IMR-90 (cell line): Measurements from ENCODE around the gene P4HA2. TPM values are rescaled to one million over a fixed set of nuclear protein-coding genes. Genes with fewer than 3 reads are reported as not detected.

ENCODE experiments used
- ATAC-seq: fragments of 200-7000 bp; cut with Tn5 transposase; 2 replicates; pipeline ENCODE4 v1.9.1; 2020; ENCODE audit warnings: low read depth, mild to moderate bottlenecking, moderate library complexity
- BruUV-seq: library from RNA; stranded (reverse); fragments of 400-500 nt; replicated peaks from 2 replicates; lab custom pipeline; 2021; lab: Mats Ljungman, UMichigan
- CTCF ChIA-PET: fragments of 300-600 bp; formaldehyde crosslinking; extraction: SDS; loops from one replicate; lab custom pipeline; 2021; ENCODE audit warnings: antibody characterized with exemption; lab: Yijun Ruan, JAX
- POLR2A ChIA-PET: fragments of 300-600 bp; sonication (Branson Sonifier 250); formaldehyde crosslinking; loops from one replicate; lab custom pipeline; 2022; ENCODE audit warnings: antibody characterized with exemption; ENCODE audit not compliant: unreplicated experiment; lab: Charles Lee
- DNase-seq: peaks from one replicate; pipeline ENCODE4 v3.0.0; 2013
- H2AFZ ChIP-seq: replicated peaks from 2 replicates; pipeline ENCODE3; 2013; ENCODE audit warnings: low read length, mild to moderate bottlenecking; ENCODE audit not compliant: poor library complexity
- H2AK5ac ChIP-seq: 2 replicates; pipeline ENCODE4 v1.6.1; 2013; ENCODE audit warnings: low read depth, low read length, inconsistent platforms
- H2AK9ac ChIP-seq: replicated peaks from 2 replicates; pipeline ENCODE3; 2013; ENCODE audit warnings: mild to moderate bottlenecking, low read depth, low read length, moderate library complexity; ENCODE audit not compliant: poor library complexity
- H2BK120ac ChIP-seq: 2 replicates; pipeline ENCODE4 v1.6.1; 2013; ENCODE audit warnings: low read depth, low read length, inconsistent platforms
- H2BK15ac ChIP-seq: 3 replicates; pipeline ENCODE4 v1.6.1; 2013; ENCODE audit warnings: low read depth, low read length, inconsistent platforms
- H2BK20ac ChIP-seq: 2 replicates; pipeline ENCODE4 v1.6.1; 2013; ENCODE audit warnings: low read depth, mild to moderate bottlenecking, inconsistent platforms, low read length, moderate library complexity
- H2BK5ac ChIP-seq: 2 replicates; pipeline ENCODE4 v1.6.1; 2013; ENCODE audit warnings: mild to moderate bottlenecking, low read depth, low read length, inconsistent platforms; ENCODE audit not compliant: poor library complexity, severe bottlenecking
- H3K14ac ChIP-seq: replicated peaks from 2 replicates; pipeline ENCODE4 v1.6.1; 2013; ENCODE audit warnings: low read depth, low read length, inconsistent platforms
- H3K18ac ChIP-seq: 2 replicates; pipeline ENCODE4 v1.6.1; 2013; ENCODE audit warnings: low read depth, low read length, control low read depth
- H3K23ac ChIP-seq: 2 replicates; pipeline ENCODE4 v1.6.1; 2013; ENCODE audit warnings: low read depth, low read length, inconsistent platforms
- H3K27ac ChIP-seq: 2 replicates; pipeline ENCODE4 v1.5.1; 2013; ENCODE audit warnings: mild to moderate bottlenecking, control low read depth, low read length; ENCODE audit not compliant: insufficient read depth
- H3K27me3 ChIP-seq: 2 replicates; pipeline ENCODE4 v1.6.1; 2013; ENCODE audit warnings: low read length; ENCODE audit not compliant: control insufficient read depth, insufficient read depth
- H3K36me3 ChIP-seq: 2 replicates; pipeline ENCODE4 v1.6.1; 2013; ENCODE audit warnings: low read length, mixed read lengths; ENCODE audit not compliant: control insufficient read depth, insufficient read depth
- H3K4ac ChIP-seq: 2 replicates; pipeline ENCODE4 v1.6.1; 2013; ENCODE audit warnings: low read depth, low read length, inconsistent platforms
- H3K4me1 ChIP-seq: 2 replicates; pipeline ENCODE4 v1.6.1; 2013; ENCODE audit warnings: low read length, mixed read lengths; ENCODE audit not compliant: control insufficient read depth, insufficient read depth
- H3K4me2 ChIP-seq: 2 replicates; pipeline ENCODE4 v1.6.1; 2013; ENCODE audit warnings: low read depth, mild to moderate bottlenecking, control low read depth, low read length, moderate library complexity
- H3K4me3 ChIP-seq: 2 replicates; pipeline ENCODE4 v1.5.1; 2013; ENCODE audit warnings: low read depth, mild to moderate bottlenecking, control low read depth, low read length, moderate library complexity; ENCODE audit not compliant: insufficient read depth
- H3K56ac ChIP-seq: 2 replicates; pipeline ENCODE4 v1.6.1; 2013; ENCODE audit warnings: low read length, inconsistent platforms; ENCODE audit not compliant: insufficient read depth; ENCODE audit errors: extremely low read depth
- H3K79me1 ChIP-seq, 2 experiments: 2 replicates each; pipeline ENCODE4 v1.6.1; 2013; ENCODE audit warnings: low read length in 2 of 2, inconsistent platforms in 1 of 2, low read depth in 1 of 2
- H3K9ac ChIP-seq: 2 replicates; pipeline ENCODE4 v1.6.1; 2013; ENCODE audit warnings: low read depth, low read length, control low read depth
- H3K9me1 ChIP-seq: 2 replicates; pipeline ENCODE4 v1.6.1; 2013; ENCODE audit warnings: low read length, inconsistent platforms; ENCODE audit not compliant: insufficient read depth
- H3K9me3 ChIP-seq: 2 replicates; pipeline ENCODE4 v1.6.1; 2013; ENCODE audit warnings: low read length; ENCODE audit not compliant: control insufficient read depth, insufficient read depth
- H4K20me1 ChIP-seq: 2 replicates; pipeline ENCODE4 v1.6.1; 2013; ENCODE audit warnings: low read length, inconsistent platforms; ENCODE audit not compliant: insufficient read depth
- H4K5ac ChIP-seq: 2 replicates; pipeline ENCODE4 v1.6.1; 2013; ENCODE audit warnings: mild to moderate bottlenecking, low read depth, low read length, control low read depth
- H4K8ac ChIP-seq, 2 experiments: 2 replicates each; pipeline ENCODE4 v1.6.1; 2013; ENCODE audit warnings: low read depth in 2 of 2, low read length in 2 of 2, control low read depth in 1 of 2, inconsistent platforms in 1 of 2
- H4K91ac ChIP-seq: 2 replicates; pipeline ENCODE4 v1.6.1; 2013; ENCODE audit warnings: low read depth, low read length, inconsistent platforms; ENCODE audit not compliant: insufficient read depth
- BHLHE40 ChIP-seq: fragments of 150-350 bp; IDR thresholded peaks from 2 replicates; pipeline ENCODE4 v1.6.1; 2016; ENCODE audit warnings: mild to moderate bottlenecking, low read depth, low read length
- CEBPB ChIP-seq: IDR thresholded peaks from 2 replicates; pipeline ENCODE4 v1.6.1; 2012; ENCODE audit warnings: low read depth, low read length, improper control_type of control experiment
- CHD1 ChIP-seq: IDR thresholded peaks from 2 replicates; pipeline ENCODE4 v1.6.1; 2012; ENCODE audit warnings: low read depth, low read length, improper control_type of control experiment
- FOS ChIP-seq: fragments of 150-350 bp; IDR thresholded peaks from 2 replicates; pipeline ENCODE4 v1.6.1; 2016; ENCODE audit warnings: low read depth, low read length
- MAFK ChIP-seq: IDR thresholded peaks from 2 replicates; pipeline ENCODE4 v1.6.1; 2012; ENCODE audit warnings: low read depth, low read length, improper control_type of control experiment
- RFX5 ChIP-seq: IDR thresholded peaks from 2 replicates; pipeline ENCODE4 v1.8.0; 2012; ENCODE audit warnings: low read depth, mild to moderate bottlenecking, low read length, moderate library complexity
- SMC3 ChIP-seq: fragments of 150-350 bp; IDR thresholded peaks from 2 replicates; pipeline ENCODE4 v1.6.1; 2016; ENCODE audit warnings: low read depth, mild to moderate bottlenecking, antibody characterized with exemption, low read length, moderate library complexity
- WGBS, 2 experiments: methylation state at CpG; one replicate each; pipeline versions ENCODE4 v1.1.5 to v1.1.7; 2013; ENCODE audit warnings: missing lambda C conversion rate in 2 of 2; ENCODE audit not compliant: insufficient read length in 1 of 2; ENCODE audit errors: extremely low coverage in 2 of 2; 5-methylcytosine and 5-hydroxymethylcytosine counted together
- dilution Hi-C: fragments of 300-500 bp; cut with HindIII; formaldehyde crosslinking; loops from one replicate; pipeline ENCODE4 v1.14.3; 2018; ENCODE audit warnings: low sequenced_read_pairs; ENCODE audit not compliant: unreplicated experiment
- in situ Hi-C: fragments of 300-500 bp; cut with MboI; formaldehyde crosslinking; loops from 3 replicates; pipeline ENCODE4 v1.14.3; 2019; ENCODE audit warnings: low sequenced_read_pairs, inconsistent platforms, mixed read lengths
- intact Hi-C: fragments of 100-400 bp; cut with micrococcal nuclease; formaldehyde crosslinking; loops from 2 replicates; pipeline ENCODE4 v1.10.0; 2022
- polyA plus RNA-seq, 3 experiments: library from polyadenylated mRNA; depleted of rRNA; stranded (reverse); fragments of >200 nt; gene quantifications; 2 replicates each; pipeline ENCODE4 v1.2.3, GENCODE V29; 2012; ENCODE audit warnings: low replicate concordance in 1 of 3
- total RNA-seq: library from RNA; depleted of rRNA; stranded (reverse); fragments of >200 nt; gene quantifications from 2 replicates; pipeline ENCODE4 v1.2.3, GENCODE V29; 2012
- TF ChIP-seq, protein P1 (sequence below): fragments of 150-350 bp; IDR thresholded peaks from 2 replicates; pipeline ENCODE4 v1.6.1; 2016; ENCODE audit warnings: low read depth, mild to moderate bottlenecking, low read length, moderate library complexity, borderline replicate concordance

Gene P4HA2
- total and polyA plus RNA-seq, 2 of the 4 experiments (the other 2 are of a cell fraction), result 186 to 225 TPM

DNA sequence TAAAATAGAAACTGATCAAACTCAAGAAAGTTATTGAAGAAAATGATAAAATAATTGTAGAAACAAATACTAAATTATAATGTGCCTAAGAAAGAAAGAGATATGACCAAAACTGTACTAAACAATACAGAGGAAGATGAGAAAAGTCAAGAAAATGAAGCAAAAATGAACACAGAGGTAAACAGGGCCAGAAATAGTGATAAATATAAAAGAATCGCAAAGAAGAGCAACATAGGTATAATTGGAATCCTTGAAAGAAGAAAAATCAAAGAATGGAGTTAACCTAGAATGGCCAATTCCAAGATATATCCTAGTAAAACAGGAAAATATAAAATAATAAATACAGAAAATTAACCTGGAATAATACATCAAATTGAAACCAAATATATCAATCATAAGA lies 84.5 kb downstream of the P4HA2 start:
- Histone ChIP-seq H3K4me3 (no peak overlapping the region), H3K4me1 (no peaks in the 10 kb centered on the region), H3K79me1 (no peaks in the 10 kb centered on the region), H3K18ac (no peak overlapping the region), H2AFZ (no peak overlapping the region), H3K56ac (no peak overlapping the region), H3K4me2 (no peak overlapping the region), H3K9me3 (peaks cover 6% of the 10 kb centered on the region), H4K5ac (no peak overlapping the region), H3K4ac (no peak overlapping the region), H2BK5ac (no peak overlapping the region), H3K27me3 (peaks cover 3% of the 10 kb centered on the region; the same call in 1 of the 2 replicates), H2BK20ac (no peak overlapping the region), H3K27ac (no peak overlapping the region), H3K23ac (no peak overlapping the region), H4K20me1 (no peaks in the 10 kb centered on the region), H2AK5ac (no peak overlapping the region), H3K36me3 (no peaks in the 10 kb centered on the region), H2BK15ac (no peak overlapping the region), H3K9me1 (no peaks in the 10 kb centered on the region), H3K14ac (no peak overlapping the region), H3K9ac (no peak overlapping the region), H4K91ac (no peak overlapping the region), H4K8ac (no peak overlapping the region), H2BK120ac (no peak overlapping the region), H2AK9ac (no peak overlapping the region)
- in situ Hi-C loops, result no loop called here
- DNase-seq (no peak), ATAC-seq (no peak)
- no peak for TF ChIP-seq CHD1
- TF ChIP-seq, protein P1, sequence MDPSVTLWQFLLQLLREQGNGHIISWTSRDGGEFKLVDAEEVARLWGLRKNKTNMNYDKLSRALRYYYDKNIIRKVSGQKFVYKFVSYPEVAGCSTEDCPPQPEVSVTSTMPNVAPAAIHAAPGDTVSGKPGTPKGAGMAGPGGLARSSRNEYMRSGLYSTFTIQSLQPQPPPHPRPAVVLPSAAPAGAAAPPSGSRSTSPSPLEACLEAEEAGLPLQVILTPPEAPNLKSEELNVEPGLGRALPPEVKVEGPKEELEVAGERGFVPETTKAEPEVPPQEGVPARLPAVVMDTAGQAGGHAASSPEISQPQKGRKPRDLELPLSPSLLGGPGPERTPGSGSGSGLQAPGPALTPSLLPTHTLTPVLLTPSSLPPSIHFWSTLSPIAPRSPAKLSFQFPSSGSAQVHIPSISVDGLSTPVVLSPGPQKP, result no peak
- no peak for TF ChIP-seq MAFK
- no peak for TF ChIP-seq RFX5
- TF ChIP-seq CEBPB, result no peak
- TF ChIP-seq SMC3, result no peak
- TF ChIP-seq BHLHE40, result no peak
- no peak for TF ChIP-seq FOS
- no CpG with 5 or more reads among the region's 1 CpG for WGBS, 2 experiments
- BruUV-seq, result no TSS peak
- dilution Hi-C loops, result no loop called here
- intact Hi-C loops, result no loop called here
- CTCF ChIA-PET, result no interaction called here
- POLR2A ChIA-PET, result no interaction called here
